ENCODE measurements around the gene EPS15. TPM values are rescaled to one million over a fixed set of nuclear protein-coding genes. Genes with fewer than 3 reads are reported as not detected.
"Not testable (repeated sequence)": the region's sequence is repeated elsewhere in the genome, so short reads cannot be mapped to it uniquely, and the experiment has no call there.

EPS15 gene
- total RNA-seq, 2 experiments from 2014 or later = 59.6 to 61.6 TPM

DNA sequence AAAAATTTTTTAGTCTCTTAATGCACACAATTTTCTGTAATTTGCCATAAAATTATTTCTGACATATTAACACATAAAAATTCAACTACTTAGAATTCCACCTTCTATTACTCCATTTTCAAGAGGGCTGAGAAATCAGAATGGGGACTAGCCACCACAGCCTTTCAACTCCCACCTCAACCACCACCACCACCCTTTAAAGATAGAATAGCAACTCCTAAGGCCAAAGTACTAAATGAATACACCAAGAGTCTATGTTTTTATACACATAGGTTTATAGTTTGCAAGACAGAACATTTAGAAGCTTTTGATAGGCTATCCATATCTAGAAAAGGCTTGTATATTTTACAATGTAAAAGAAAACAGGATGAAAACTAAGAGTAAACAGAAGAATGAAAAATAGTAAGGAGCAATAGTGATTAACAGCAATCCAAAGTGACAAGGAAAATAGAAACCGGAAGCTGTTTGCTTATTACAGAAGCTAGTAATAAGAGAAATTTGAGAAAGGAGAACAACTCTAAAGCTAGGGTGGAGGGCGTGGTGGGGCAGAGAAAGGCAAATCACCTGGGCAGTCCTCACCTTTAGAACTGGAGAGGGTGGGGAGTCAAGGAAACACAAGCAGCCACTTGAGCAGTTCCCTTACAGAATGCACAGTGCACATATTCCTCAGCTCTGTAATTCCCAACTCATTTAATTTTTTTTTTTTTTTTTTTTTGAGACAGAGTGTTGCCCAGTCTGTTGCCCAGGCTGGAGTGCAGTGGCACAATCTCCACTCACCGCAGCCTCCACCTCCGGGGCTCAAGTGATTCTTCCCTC lies 27.7 kb downstream of the EPS15 start:
- H3K36me3 Mint-ChIP-seq (ENCODE audit: low read depth) = peaks cover 10% of the 10 kb centered on the region
- peak overlapping the region; percentile 33 for H3K27ac Mint-ChIP-seq
- H3K27me3 Mint-ChIP-seq = no peaks in the 10 kb centered on the region
- intact Hi-C loops (cut with DNase I, micrococcal nuclease) = no loop called here
- ChIA-PET CTCF (no interaction called here), POLR2A (no interaction called here)
- no peak overlapping the region for H3K4me3 Mint-ChIP-seq
- H3K9me3 Mint-ChIP-seq (ENCODE audit: low read depth) = no peaks in the 10 kb centered on the region
- no peak for ATAC-seq
- H3K4me1 Mint-ChIP-seq = peaks cover 42% of the 10 kb centered on the region
- DNase-seq = no peak

DNA sequence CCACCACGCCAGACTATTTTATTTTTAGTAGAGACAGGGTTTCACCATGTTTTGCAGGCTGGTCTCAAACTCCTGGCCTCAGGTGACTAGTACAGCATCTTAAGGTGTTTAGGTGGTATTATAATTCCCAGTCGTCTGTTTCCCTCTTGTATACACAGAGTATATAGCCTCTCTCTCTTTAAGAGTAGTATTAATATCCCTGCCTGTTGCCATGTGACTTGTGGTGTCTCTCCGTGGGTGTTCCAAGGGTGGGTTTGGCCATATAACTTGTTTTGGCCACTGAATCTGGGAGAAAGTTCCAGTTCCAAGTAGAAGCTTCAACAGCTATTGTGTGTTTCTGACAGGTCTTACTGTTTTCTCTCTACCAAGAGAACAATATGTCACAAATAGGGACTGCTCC lies 29.6 kb downstream of the EPS15 start:
- peaks cover 10% of the 10 kb centered on the region for H3K36me3 Mint-ChIP-seq (ENCODE audit: low read depth)
- ATAC-seq (no peak), DNase-seq (no peak)
- ChIA-PET CTCF (interaction anchor here (0.7 to 1.6 kb wide), 2 partner anchors 15 to 279 kb away, joined by 3 to 4 read pairs; no protein-coding TSS in a partner anchor), POLR2A (no interaction called here)
- H3K9me3 Mint-ChIP-seq (ENCODE audit: low read depth) = no peaks in the 10 kb centered on the region
- H3K27ac Mint-ChIP-seq = no peak overlapping the region
- no peaks in the 10 kb centered on the region for H3K27me3 Mint-ChIP-seq
- H3K4me3 Mint-ChIP-seq = no peak overlapping the region
- peaks cover 37% of the 10 kb centered on the region for H3K4me1 Mint-ChIP-seq
- intact Hi-C loops (cut with DNase I, micrococcal nuclease) = no loop called here

DNA sequence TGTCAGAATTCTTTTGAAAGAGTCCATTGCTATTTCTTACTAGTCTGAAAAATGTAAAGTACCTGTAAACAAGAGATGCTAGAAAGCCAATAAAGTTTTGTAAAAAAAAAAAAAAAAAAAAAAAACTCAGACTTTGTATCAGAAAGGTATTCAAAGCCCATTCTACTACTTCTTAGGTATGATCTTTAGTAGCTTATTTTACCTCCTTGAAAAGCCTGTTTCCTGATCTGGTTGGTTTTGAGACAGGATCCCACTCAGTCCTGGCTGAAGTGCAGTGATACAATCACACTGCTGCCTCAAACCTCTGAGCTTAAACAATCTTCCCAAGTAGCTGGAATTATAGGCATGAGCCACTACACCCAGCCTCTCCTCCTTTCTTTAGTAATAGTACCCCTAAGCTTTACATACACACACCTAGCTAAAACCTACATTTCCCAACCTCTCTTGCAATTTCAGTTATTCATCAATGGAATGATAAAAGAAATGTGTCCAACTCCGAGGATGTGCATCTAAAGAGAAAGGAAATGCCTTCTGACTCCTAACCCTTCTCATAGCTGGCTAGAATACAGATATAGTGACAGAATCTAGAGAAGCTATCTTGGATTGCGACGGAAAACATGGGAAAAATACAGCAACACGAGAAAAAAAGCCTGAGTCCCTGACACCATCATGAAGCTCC lies 30.6 kb downstream of the EPS15 start:
- H3K9me3 Mint-ChIP-seq (ENCODE audit: low read depth) = no peaks in the 10 kb centered on the region
- no peak overlapping the region for H3K27ac Mint-ChIP-seq
- ChIA-PET POLR2A (interaction anchor here (0.6 kb wide), 1 partner anchor 27 kb away, joined by 3 read pairs; no protein-coding TSS in a partner anchor), CTCF (interaction anchor here (1.2 to 1.6 kb wide), 2 partner anchors 16 to 28 kb away, joined by 3 to 4 read pairs; no protein-coding TSS in a partner anchor)
- no peaks in the 10 kb centered on the region for H3K27me3 Mint-ChIP-seq
- peaks cover 30% of the 10 kb centered on the region for H3K4me1 Mint-ChIP-seq
- H3K36me3 Mint-ChIP-seq (ENCODE audit: low read depth) = peaks cover 7% of the 10 kb centered on the region
- intact Hi-C loops (cut with DNase I, micrococcal nuclease) = no loop called here
- DNase-seq (no peak), ATAC-seq (no peak)
- H3K4me3 Mint-ChIP-seq = no peak overlapping the region

DNA sequence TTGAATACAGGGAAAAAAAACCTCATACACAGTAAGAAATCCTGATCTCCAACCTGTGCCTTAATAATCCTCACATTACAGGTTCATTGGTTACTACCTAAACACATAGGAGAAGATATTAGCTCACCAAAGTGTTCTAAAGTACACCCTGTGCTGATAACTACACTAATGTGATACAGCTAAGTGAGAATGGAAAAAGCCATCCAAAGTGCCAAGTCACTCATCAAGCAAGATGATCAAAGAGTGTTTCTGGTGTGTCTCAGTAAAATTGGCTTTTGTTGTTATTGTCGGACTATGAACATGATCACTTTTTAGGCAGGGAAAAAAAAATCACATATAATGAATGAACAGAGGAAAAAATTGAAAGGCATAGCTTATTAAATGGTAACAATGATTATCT lies 31.4 kb downstream of the EPS15 start:
- peaks cover 29% of the 10 kb centered on the region for H3K4me1 Mint-ChIP-seq
- ATAC-seq (no peak), DNase-seq (no peak)
- no peaks in the 10 kb centered on the region for H3K9me3 Mint-ChIP-seq (ENCODE audit: low read depth)
- H3K27me3 Mint-ChIP-seq = no peaks in the 10 kb centered on the region
- H3K4me3 Mint-ChIP-seq = no peak overlapping the region
- CTCF ChIA-PET = interaction anchor here (1.2 kb wide), 1 partner anchor 29 kb away, joined by 3 read pairs; no protein-coding TSS in a partner anchor
- POLR2A ChIA-PET = no interaction called here
- H3K27ac Mint-ChIP-seq = no peak overlapping the region
- intact Hi-C loops (cut with DNase I, micrococcal nuclease) = no loop called here
- peaks cover 7% of the 10 kb centered on the region for H3K36me3 Mint-ChIP-seq (ENCODE audit: low read depth)

DNA sequence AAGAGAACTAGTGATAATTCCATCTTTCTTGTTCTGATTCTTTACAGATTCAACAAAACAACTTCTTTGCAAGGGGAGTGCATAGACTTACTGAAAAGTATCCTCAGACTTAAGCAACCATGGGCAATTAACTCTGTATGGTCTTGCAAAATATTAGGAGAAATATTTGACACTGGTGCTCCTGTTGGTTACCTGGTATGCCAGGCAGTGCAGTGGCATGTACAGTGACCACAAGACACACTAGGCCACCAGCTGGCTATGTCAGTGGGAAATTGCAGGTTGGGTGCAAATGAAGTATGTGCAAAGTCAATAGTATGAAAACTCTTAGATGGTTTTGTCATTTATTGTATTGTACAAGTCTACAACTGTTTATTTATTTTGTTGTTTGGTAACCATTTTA lies 34.5 kb downstream of the EPS15 start:
- ChIA-PET POLR2A (interaction anchor here (0.6 kb wide), 1 partner anchor 887 kb away, joined by 3 read pairs; no protein-coding TSS in a partner anchor), CTCF (interaction anchor here (0.6 to 0.7 kb wide), 2 partner anchors 11 to 127 kb away, joined by 3 read pairs; no protein-coding TSS in a partner anchor)
- H3K27ac Mint-ChIP-seq = no peak overlapping the region
- peaks cover 9% of the 10 kb centered on the region for H3K4me1 Mint-ChIP-seq
- ATAC-seq (no peak), DNase-seq (no peak)
- no peaks in the 10 kb centered on the region for H3K27me3 Mint-ChIP-seq
- H3K9me3 Mint-ChIP-seq (ENCODE audit: low read depth) = no peaks in the 10 kb centered on the region
- no peak overlapping the region for H3K4me3 Mint-ChIP-seq
- H3K36me3 Mint-ChIP-seq (ENCODE audit: low read depth) = peaks cover 25% of the 10 kb centered on the region
- intact Hi-C loops (cut with DNase I, micrococcal nuclease) = no loop called here

DNA sequence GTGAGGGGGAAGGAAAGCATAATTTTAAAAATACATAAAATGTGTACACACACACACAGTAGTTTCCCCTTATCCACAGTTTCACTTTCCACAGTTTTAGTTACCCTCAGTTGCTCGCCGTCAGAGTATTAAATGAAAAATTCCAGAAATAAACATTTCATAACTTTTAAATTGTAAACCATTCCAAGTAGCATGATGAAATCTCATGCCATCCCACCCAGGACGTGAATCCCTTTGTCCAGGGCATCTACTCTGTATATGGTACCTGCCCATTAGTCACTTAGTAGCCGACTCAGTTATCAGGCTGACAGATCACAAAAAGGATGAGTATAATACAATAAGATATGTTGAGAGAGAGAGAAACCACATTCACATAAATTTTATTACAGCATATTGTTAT lies 36.2 kb downstream of the EPS15 start:
- POLR2A ChIA-PET = no interaction called here
- H3K4me3 Mint-ChIP-seq = no peak overlapping the region
- H3K9me3 Mint-ChIP-seq (ENCODE audit: low read depth) = no peaks in the 10 kb centered on the region
- intact Hi-C loops (cut with DNase I, micrococcal nuclease) = no loop called here
- ATAC-seq (no peak), DNase-seq (no peak)
- CTCF ChIA-PET = no interaction called here
- peaks cover 32% of the 10 kb centered on the region for H3K36me3 Mint-ChIP-seq (ENCODE audit: low read depth)
- no peaks in the 10 kb centered on the region for H3K27me3 Mint-ChIP-seq
- H3K27ac Mint-ChIP-seq = no peak overlapping the region
- peaks cover 4% of the 10 kb centered on the region for H3K4me1 Mint-ChIP-seq

DNA sequence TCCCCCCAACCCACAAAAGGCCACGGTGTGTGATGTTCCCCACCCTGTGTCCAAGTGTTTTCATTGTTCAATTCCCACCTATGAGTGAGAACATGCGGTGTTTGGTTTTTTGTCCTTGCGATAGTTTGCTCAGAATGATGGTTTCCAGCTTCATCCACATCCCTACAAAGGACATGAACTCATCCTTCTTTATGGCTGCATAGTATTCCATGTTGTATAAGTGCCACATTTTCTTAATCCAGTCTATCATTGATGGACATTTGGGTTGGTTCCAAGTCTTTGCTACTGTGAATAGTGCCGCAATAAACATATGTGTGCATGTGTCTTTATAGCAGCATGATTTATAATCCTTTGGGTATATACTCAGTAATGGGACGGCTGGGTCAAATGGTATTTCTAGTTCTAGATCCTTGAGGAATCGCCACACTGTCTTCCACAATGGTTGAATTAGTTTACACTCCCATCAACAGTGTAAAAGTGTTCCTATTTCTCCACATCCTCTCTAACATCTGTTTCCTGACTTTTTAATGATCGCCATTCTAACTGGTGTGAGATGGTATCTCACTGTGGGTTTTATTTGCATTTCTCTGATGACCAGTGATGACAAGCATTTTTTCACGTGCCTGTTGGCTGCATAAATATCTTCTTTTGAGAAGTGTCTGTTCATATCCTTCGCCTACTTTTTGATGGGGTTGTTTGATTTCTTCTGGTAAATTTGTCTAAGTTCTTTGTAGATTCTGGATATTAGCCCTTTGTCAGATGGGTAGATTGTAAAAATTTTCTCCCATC lies 44.0 kb downstream of the EPS15 start:
- H3K9me3 Mint-ChIP-seq (ENCODE audit: low read depth); H3K4me1 Mint-ChIP-seq; DNase-seq; H3K27ac Mint-ChIP-seq; H3K27me3 Mint-ChIP-seq; H3K4me3 Mint-ChIP-seq; POLR2A ChIA-PET; ATAC-seq; CTCF ChIA-PET: not testable (repeated sequence)
- intact Hi-C loops (cut with DNase I, micrococcal nuclease) = loop anchor here in 1 of 2 experiments (5.0 kb wide), 1 partner anchor 42 kb away; the partner anchor contains the start of gene EPS15
- H3K36me3 Mint-ChIP-seq (ENCODE audit: low read depth) = peaks cover 35% of the 10 kb centered on the region

DNA sequence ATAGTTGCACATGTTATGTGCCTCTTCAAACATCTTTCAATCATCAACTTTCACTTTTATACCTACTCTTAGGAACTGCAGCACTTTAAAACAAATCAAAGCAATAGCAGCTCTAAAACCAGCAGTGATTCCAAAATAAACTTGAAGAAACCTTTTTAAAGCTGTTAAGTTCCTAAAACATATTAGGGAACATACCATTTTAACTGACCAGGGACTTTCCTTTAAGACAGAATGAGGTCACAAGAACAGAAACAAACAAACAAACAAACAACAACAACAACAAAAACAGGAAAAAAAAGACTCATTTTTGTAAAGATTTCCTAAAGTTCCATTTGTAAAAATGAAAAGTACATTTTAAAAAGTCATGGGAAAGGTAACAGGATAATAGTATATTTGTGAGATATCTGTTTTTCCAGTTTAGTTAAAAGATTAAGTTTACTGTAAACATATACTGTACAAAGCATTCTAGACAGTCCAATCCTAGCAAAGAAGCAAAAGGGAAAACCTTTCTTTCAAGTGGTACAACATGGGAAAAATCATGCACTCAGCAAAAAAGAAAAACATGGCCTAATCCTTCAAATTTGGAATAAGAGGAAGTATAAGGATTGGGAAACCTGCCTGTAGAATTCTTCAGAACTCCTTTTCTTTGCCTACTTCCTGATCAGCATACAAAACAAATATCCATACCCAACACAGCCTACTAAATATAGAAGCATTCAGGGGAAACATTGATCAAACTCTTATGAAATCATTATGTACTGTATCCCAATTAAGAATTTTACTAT lies 45.5 kb downstream of the EPS15 start:
- CTCF ChIA-PET = interaction anchor here (0.8 to 0.9 kb wide), 2 partner anchors 62 to 175 kb away, joined by 3 read pairs; no protein-coding TSS in a partner anchor
- no peaks in the 10 kb centered on the region for H3K27me3 Mint-ChIP-seq
- peaks cover 32% of the 10 kb centered on the region for H3K36me3 Mint-ChIP-seq (ENCODE audit: low read depth)
- ATAC-seq (no peak), DNase-seq (no peak)
- POLR2A ChIA-PET = no interaction called here
- no peak overlapping the region for H3K27ac Mint-ChIP-seq
- H3K9me3 Mint-ChIP-seq (ENCODE audit: low read depth) = no peaks in the 10 kb centered on the region
- H3K4me3 Mint-ChIP-seq = no peak overlapping the region
- intact Hi-C loops (cut with DNase I, micrococcal nuclease) = loop anchor here in 1 of 2 experiments (5.0 kb wide), 1 partner anchor 44 kb away; the partner anchor contains the start of gene EPS15
- peaks cover 4% of the 10 kb centered on the region for H3K4me1 Mint-ChIP-seq

DNA sequence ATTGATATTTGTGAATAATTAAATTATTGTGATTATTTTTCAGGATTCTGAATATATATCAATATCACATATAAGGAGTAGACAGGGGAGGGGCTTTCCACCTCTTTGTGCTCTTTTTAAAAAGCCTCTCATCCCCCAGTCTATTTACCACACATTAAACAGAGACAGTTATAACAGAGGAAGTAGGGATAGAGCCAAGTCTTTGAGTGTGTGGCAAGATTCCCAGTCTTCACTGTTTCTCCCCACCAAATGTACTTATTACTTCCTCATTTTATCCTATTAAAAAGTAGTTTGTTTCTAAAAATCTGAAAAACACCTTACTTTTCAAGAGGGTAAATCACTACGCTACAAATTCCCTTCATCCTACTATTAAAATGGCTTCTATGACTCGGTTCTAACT lies 46.7 kb downstream of the EPS15 start:
- ATAC-seq = no peak
- Mint-ChIP-seq H3K27ac (no peak overlapping the region), H3K36me3 (ENCODE audit: low read depth) (peaks cover 36% of the 10 kb centered on the region), H3K4me1 (peaks cover 4% of the 10 kb centered on the region), H3K4me3 (no peak overlapping the region), H3K9me3 (ENCODE audit: low read depth) (no peaks in the 10 kb centered on the region), H3K27me3 (no peaks in the 10 kb centered on the region)
- CTCF ChIA-PET = no interaction called here
- DNase-seq = no peak
- intact Hi-C loops (cut with DNase I, micrococcal nuclease) = loop anchor here in 1 of 2 experiments (5.0 kb wide), 1 partner anchor 45 kb away; the partner anchor contains the start of gene EPS15
- POLR2A ChIA-PET = no interaction called here

DNA sequence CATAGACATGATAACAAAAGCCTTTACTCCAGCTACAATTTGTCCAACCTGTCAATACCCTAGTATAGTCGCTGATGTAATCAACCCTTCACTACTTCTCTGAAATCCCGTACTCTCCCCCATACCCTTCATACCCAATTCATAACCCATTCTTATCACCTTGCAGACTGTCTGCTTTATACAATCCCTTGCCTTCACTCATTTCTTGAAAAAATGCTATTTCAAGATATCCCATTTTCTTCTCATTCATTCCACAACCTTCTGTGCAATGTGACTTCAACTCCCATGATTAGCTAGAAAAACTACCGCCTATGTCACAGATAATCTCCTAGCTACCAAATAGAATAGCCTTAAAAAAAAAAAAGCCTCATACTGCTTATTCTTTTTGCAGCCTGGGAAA lies 49.5 kb downstream of the EPS15 start:
- no peak overlapping the region for H3K4me3 Mint-ChIP-seq
- ATAC-seq (no peak), DNase-seq (no peak)
- H3K4me1 Mint-ChIP-seq = peaks cover 4% of the 10 kb centered on the region
- ChIA-PET POLR2A (interaction anchor here (0.5 kb wide), 1 partner anchor 47 kb away, joined by 3 read pairs; no protein-coding TSS in a partner anchor), CTCF (interaction anchor here (0.7 kb wide), 1 partner anchor 51 kb away, joined by 3 read pairs; no protein-coding TSS in a partner anchor)
- H3K9me3 Mint-ChIP-seq (ENCODE audit: low read depth) = no peaks in the 10 kb centered on the region
- H3K27ac Mint-ChIP-seq = no peak overlapping the region
- intact Hi-C loops (cut with DNase I, micrococcal nuclease) = no loop called here
- no peaks in the 10 kb centered on the region for H3K27me3 Mint-ChIP-seq
- peaks cover 38% of the 10 kb centered on the region for H3K36me3 Mint-ChIP-seq (ENCODE audit: low read depth)
